ENCODE measurements around the gene DNAJA1. TPM values are rescaled to one million over a fixed set of nuclear protein-coding genes. Genes with fewer than 3 reads are reported as not detected.
"Not testable (repeated sequence)": the region's sequence is repeated elsewhere in the genome, so short reads cannot be mapped to it uniquely, and the experiment has no call there.

DNAJA1 gene
- total and polyA plus RNA-seq, 7 experiments from 2014 or later = 66.8 to 204 (median 116) TPM

DNA sequence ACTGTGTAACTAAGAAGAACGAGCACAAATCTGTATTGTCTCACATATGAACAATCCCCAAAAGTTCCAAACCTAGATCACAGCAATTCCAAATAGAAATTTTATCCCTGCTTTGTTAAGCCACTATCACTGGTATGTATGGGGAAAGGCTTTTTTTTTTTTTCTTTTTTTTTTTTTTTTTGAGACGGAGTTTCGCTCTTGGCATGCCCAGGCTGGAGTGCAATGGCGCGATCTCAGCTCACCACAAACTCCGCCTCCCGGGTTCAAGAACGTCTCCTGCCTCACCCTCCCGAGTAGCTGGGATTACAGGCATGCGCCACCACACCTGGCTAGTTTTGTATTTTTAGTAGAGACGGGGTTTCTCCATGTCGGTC, 24.4 kb upstream of the DNAJA1 start:
- Mint-ChIP-seq H3K27ac (peak overlapping the region; percentile 91 to 99 (median 98)), H3K4me1 (peaks cover 31 to 56% (median 48%) of the 10 kb centered on the region in 7 donors), H3K4me3 (peak overlapping the region; percentile 92 to 99 (median 98)), H3K9me3 (peaks cover 0 to 10% (median 0%) of the 10 kb centered on the region in 11 donors), H3K36me3 (peaks cover 5 to 27% (median 22%) of the 10 kb centered on the region in 5 donors)
- POLR2A ChIA-PET = interaction anchor here (3.0 kb wide), 1 partner anchor 24 kb away, joined by 13 read pairs; the partner anchor contains the start of gene DNAJA1
- H3K27me3 ChIP-seq (ENCODE audit: control insufficient read depth in 2 of 2, insufficient read depth in 2 of 2, low read length in 2 of 2); H3K4me1 ChIP-seq (ENCODE audit: control insufficient read depth in 2 of 2, insufficient read depth in 2 of 2, low read length in 2 of 2); H3K27me3 Mint-ChIP-seq; H3K9me3 ChIP-seq (ENCODE audit: control insufficient read depth in 2 of 3, low read length in 3 of 3); ATAC-seq; CTCF ChIA-PET: not testable (repeated sequence)
- intact Hi-C loops (cut with micrococcal nuclease) = loop anchor here (1.0 to 5.0 kb wide), 14 partner anchors 25 to 1376 kb away; partner anchors contain the start of genes BAG1 (in 2 of the 2), DNAJA1 (in 2 of the 2), NDUFB6 (in 2 of the 2) and NFX1 (in 2 of the 2)
- Histone ChIP-seq H3K27ac (ENCODE audit: low read depth, low read length) (peak overlapping the region; percentile 89), H3K36me3 (ENCODE audit: control insufficient read depth in 2 of 3, insufficient read depth in 3 of 3, low read length in 3 of 3) (peaks cover 7 to 21% (median 8%) of the 10 kb centered on the region in 3 experiments), H3K4me3 (ENCODE audit: low read length) (peak overlapping the region; percentile 88)
- peak in 2 of 9 donors; percentile 20 to 30 for DNase-seq

DNA sequence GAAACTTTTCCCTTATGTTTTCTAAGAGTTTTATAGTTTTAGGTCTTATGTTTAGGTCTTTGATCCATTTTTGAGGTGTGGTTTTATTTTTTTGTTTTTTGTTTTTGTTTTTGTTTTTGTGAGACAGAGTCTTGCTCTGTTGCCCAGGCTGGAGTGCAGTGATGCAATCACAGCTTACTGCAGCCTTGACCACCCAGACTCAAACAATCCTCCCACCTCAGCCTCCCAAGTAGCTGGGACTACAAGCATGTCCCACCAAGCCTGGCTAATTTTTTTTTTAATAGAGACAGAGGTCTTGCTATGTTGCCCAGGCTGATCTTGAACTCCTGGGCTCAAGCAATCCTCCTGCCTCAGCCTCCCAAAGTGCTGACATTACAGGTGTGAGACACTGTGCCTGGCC, 19.7 kb upstream of the DNAJA1 start:
- H3K4me3 Mint-ChIP-seq; H3K36me3 ChIP-seq (ENCODE audit: control insufficient read depth in 2 of 3, insufficient read depth in 3 of 3, low read length in 3 of 3); DNase-seq; H3K4me1 ChIP-seq (ENCODE audit: control insufficient read depth in 2 of 2, insufficient read depth in 2 of 2, low read length in 2 of 2); CTCF ChIA-PET; H3K9me3 ChIP-seq (ENCODE audit: control insufficient read depth in 2 of 3, low read length in 3 of 3); H3K27me3 ChIP-seq (ENCODE audit: control insufficient read depth in 2 of 2, insufficient read depth in 2 of 2, low read length in 2 of 2); H3K4me3 ChIP-seq (ENCODE audit: low read length); intact Hi-C loops (cut with micrococcal nuclease); H3K27ac ChIP-seq (ENCODE audit: low read depth, low read length); H3K36me3 Mint-ChIP-seq; ATAC-seq; H3K27me3 Mint-ChIP-seq: not testable (repeated sequence)
- peaks cover 6 to 19% (median 16%) of the 10 kb centered on the region in 7 donors for H3K4me1 Mint-ChIP-seq
- H3K9me3 Mint-ChIP-seq = peaks cover 0 to 10% (median 0%) of the 10 kb centered on the region in 11 donors
- POLR2A ChIA-PET = interaction anchor here (1.8 kb wide), 1 partner anchor 20 kb away, joined by 5 read pairs; the partner anchor contains the start of gene DNAJA1
- peak overlapping the region in 1 of 9 donors; percentile 16 for H3K27ac Mint-ChIP-seq

DNA sequence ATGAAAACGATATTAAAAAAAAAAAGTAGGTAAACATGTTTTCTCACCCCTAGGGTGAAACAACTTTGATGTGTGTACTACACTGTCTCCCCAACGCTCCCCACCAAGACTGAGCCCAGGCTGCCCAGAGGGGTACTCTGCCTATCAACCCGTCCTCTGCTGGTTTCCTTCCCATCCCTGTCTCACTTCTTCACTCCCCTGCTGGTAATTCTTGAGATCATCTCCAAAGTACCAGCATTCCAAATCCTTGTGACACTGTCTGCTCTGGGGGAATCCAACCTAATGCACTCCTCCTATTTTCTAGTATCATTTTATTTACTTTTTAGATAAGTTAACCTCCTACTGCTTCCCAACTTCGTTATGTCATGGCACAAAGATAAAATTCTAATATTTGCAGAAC, 17.3 kb upstream of the DNAJA1 start:
- H3K36me3 Mint-ChIP-seq = peaks cover 0 to 13% (median 4%) of the 10 kb centered on the region in 5 donors
- Histone ChIP-seq H3K36me3 (ENCODE audit: control insufficient read depth in 2 of 3, insufficient read depth in 3 of 3, low read length in 3 of 3) (no peaks in the 10 kb centered on the region), H3K27ac (ENCODE audit: low read depth, low read length) (no peak overlapping the region), H3K4me1 (ENCODE audit: control insufficient read depth in 2 of 2, insufficient read depth in 2 of 2, low read length in 2 of 2) (no peaks in the 10 kb centered on the region), H3K27me3 (ENCODE audit: control insufficient read depth in 2 of 2, insufficient read depth in 2 of 2, low read length in 2 of 2) (no peaks in the 10 kb centered on the region), H3K4me3 (ENCODE audit: low read length) (no peak overlapping the region), H3K9me3 (ENCODE audit: control insufficient read depth in 2 of 3, low read length in 3 of 3) (no peaks in the 10 kb centered on the region)
- DNase-seq (no peak), ATAC-seq (no peak)
- POLR2A ChIA-PET = interaction anchor here (0.6 kb wide), 1 partner anchor 17 kb away, joined by 6 read pairs; the partner anchor contains the start of gene DNAJA1
- peak overlapping the region in 1 of 9 donors; percentile 37 for H3K27ac Mint-ChIP-seq
- no peaks in the 10 kb centered on the region for H3K27me3 Mint-ChIP-seq
- H3K4me1 Mint-ChIP-seq = peaks cover 0 to 12% (median under 1%) of the 10 kb centered on the region in 7 donors
- intact Hi-C loops (cut with micrococcal nuclease) = no loop called here
- CTCF ChIA-PET = no interaction called here
- H3K9me3 Mint-ChIP-seq = peaks cover 0 to 2% (median 0%) of the 10 kb centered on the region in 11 donors
- no peak overlapping the region for H3K4me3 Mint-ChIP-seq

DNA sequence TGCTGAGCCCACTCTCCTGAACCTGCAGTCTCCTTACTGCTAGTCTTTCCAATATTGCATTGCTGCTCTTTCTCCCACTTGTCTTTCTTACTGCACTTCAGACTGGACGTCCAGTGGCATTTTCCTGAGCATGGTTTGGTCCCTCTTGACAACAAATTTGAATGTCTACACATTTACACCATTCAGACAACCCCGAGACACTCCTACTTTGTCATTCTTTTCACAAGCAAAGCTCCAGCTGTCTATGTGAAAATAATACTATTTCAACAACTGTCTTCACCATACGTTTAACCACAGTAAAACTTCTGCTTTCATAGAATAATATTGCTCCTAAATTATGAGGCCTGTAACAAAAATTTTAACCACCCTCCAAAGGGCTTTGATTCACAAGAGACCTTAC, 13.2 kb upstream of the DNAJA1 start:
- Mint-ChIP-seq H3K4me3 (no peak overlapping the region), H3K9me3 (peaks cover 0 to 2% (median 0%) of the 10 kb centered on the region in 11 donors), H3K36me3 (peaks cover 0 to 16% (median 4%) of the 10 kb centered on the region in 5 donors), H3K27me3 (no peaks in the 10 kb centered on the region), H3K27ac (no peak overlapping the region), H3K4me1 (peaks cover 0 to 11% (median 0%) of the 10 kb centered on the region in 7 donors)
- CTCF ChIA-PET = no interaction called here
- Histone ChIP-seq H3K4me3 (ENCODE audit: low read length) (no peak overlapping the region), H3K27me3 (ENCODE audit: control insufficient read depth in 2 of 2, insufficient read depth in 2 of 2, low read length in 2 of 2) (no peaks in the 10 kb centered on the region), H3K9me3 (ENCODE audit: control insufficient read depth in 2 of 3, low read length in 3 of 3) (no peaks in the 10 kb centered on the region), H3K4me1 (ENCODE audit: control insufficient read depth in 2 of 2, insufficient read depth in 2 of 2, low read length in 2 of 2) (no peaks in the 10 kb centered on the region), H3K27ac (ENCODE audit: low read depth, low read length) (no peak overlapping the region), H3K36me3 (ENCODE audit: control insufficient read depth in 2 of 3, insufficient read depth in 3 of 3, low read length in 3 of 3) (no peaks in the 10 kb centered on the region)
- intact Hi-C loops (cut with micrococcal nuclease) = no loop called here
- DNase-seq = no peak
- POLR2A ChIA-PET = no interaction called here
- no peak for ATAC-seq

DNA sequence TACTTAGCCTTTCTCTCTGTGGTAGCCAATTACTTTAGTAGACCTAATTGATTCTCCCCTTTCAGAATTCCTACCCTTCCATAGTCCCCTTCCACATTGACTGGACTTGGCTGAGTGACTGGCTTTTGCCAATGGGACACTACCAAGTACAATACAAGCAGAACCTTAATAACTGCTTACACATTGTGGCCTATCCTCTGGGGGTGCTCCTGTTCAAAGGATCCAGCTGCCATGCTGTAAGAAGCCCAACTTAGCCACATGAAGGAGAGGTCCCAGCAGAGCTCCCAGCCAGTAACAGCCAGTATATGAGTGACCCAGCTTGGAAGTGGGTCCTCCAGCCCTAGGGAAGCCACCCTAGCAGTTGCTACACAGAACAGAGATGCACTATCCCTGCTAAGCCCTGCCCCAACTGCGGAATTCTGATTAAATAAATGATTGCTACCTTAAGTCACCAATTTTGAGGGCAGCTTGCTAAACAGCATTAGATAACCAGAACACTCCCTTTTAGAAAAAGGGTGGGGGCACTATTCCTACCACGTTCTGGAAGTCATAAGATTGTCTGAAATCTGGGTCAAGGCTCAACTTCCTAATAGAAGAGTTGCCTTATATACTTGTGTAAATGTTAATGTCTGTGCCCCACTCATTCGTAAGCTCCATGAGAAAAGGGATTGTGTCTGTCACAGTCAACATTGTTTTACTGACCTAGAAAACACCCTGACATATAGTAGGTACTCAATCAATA, 12.6 kb upstream of the DNAJA1 start:
- ATAC-seq = no peak
- Mint-ChIP-seq H3K27me3 (no peaks in the 10 kb centered on the region), H3K4me1 (peaks cover 0 to 11% (median 0%) of the 10 kb centered on the region in 7 donors), H3K4me3 (no peak overlapping the region), H3K27ac (no peak overlapping the region), H3K36me3 (peaks cover 0 to 16% (median 4%) of the 10 kb centered on the region in 5 donors), H3K9me3 (peaks cover 0 to 2% (median 0%) of the 10 kb centered on the region in 11 donors)
- H3K9me3 ChIP-seq (ENCODE audit: control insufficient read depth in 2 of 3, low read length in 3 of 3) = no peaks in the 10 kb centered on the region
- no peaks in the 10 kb centered on the region for H3K4me1 ChIP-seq (ENCODE audit: control insufficient read depth in 2 of 2, insufficient read depth in 2 of 2, low read length in 2 of 2)
- intact Hi-C loops (cut with micrococcal nuclease) = no loop called here
- no peak for DNase-seq
- no peak overlapping the region for H3K27ac ChIP-seq (ENCODE audit: low read depth, low read length)
- POLR2A ChIA-PET = no interaction called here
- H3K27me3 ChIP-seq (ENCODE audit: control insufficient read depth in 2 of 2, insufficient read depth in 2 of 2, low read length in 2 of 2) = no peaks in the 10 kb centered on the region
- no peak overlapping the region for H3K4me3 ChIP-seq (ENCODE audit: low read length)
- no peaks in the 10 kb centered on the region for H3K36me3 ChIP-seq (ENCODE audit: control insufficient read depth in 2 of 3, insufficient read depth in 3 of 3, low read length in 3 of 3)
- CTCF ChIA-PET = no interaction called here

DNA sequence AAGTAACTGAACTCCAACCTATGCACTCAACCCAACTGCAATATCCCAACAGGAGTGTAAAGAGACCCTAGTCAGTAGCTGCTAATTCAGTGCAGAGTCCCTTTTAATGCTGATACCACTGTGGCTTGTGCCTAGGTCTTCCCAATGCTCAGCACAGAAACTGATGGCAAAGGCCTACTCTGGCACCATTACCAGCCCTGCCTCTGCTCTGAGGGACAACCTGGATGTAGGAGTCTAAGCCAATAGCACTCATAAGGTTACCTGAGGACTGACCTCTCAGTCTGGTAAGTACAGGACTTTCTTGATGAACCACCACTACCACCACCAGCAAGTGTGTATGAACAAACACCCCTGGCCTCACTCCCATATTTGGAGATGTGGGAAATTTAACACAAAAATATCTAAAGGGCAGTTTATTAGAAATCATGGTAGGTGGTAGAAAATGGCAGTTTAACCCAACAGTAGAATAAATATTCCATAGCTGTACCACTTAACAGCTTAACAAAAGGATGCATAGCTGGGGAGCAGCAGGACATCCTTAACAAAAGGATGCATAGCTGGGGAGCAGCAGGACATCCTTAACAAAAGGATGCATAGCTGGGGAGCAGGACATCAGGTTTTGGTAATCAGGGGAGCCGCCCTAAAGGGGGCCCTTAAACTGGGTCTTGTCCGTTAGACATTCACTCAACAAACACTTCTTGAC, 11.0 kb upstream of the DNAJA1 start:
- Histone ChIP-seq H3K4me3 (ENCODE audit: low read length) (no peak overlapping the region), H3K27ac (ENCODE audit: low read depth, low read length) (no peak overlapping the region), H3K4me1 (ENCODE audit: control insufficient read depth in 2 of 2, insufficient read depth in 2 of 2, low read length in 2 of 2) (no peaks in the 10 kb centered on the region), H3K36me3 (ENCODE audit: control insufficient read depth in 2 of 3, insufficient read depth in 3 of 3, low read length in 3 of 3) (no peaks in the 10 kb centered on the region), H3K27me3 (ENCODE audit: control insufficient read depth in 2 of 2, insufficient read depth in 2 of 2, low read length in 2 of 2) (no peaks in the 10 kb centered on the region), H3K9me3 (ENCODE audit: control insufficient read depth in 2 of 3, low read length in 3 of 3) (no peaks in the 10 kb centered on the region)
- POLR2A ChIA-PET = interaction anchor here (1.5 kb wide), 1 partner anchor 10 kb away, joined by 5 read pairs; no protein-coding TSS in a partner anchor
- no peaks in the 10 kb centered on the region for H3K27me3 Mint-ChIP-seq
- H3K36me3 Mint-ChIP-seq = peaks cover 0 to 16% (median 4%) of the 10 kb centered on the region in 5 donors
- H3K9me3 Mint-ChIP-seq = peaks cover 0 to 2% (median 0%) of the 10 kb centered on the region in 11 donors
- H3K4me1 Mint-ChIP-seq = peaks cover 0 to 11% (median 0%) of the 10 kb centered on the region in 7 donors
- DNase-seq = no peak
- CTCF ChIA-PET = no interaction called here
- H3K4me3 Mint-ChIP-seq = no peak overlapping the region
- H3K27ac Mint-ChIP-seq = peak overlapping the region in 2 of 9 donors; percentile 33 to 36
- ATAC-seq = no peak
- intact Hi-C loops (cut with micrococcal nuclease) = no loop called here

Measured in naive thymus-derived CD4-positive, alpha-beta T cell (primary cell).